K562 (cell line): ENCODE measurements around the gene MPPED1. TPM values are rescaled to one million over a fixed set of nuclear protein-coding genes. Genes with fewer than 3 reads are reported as not detected.

Source experiments
- ATAC-seq: fragments of 200-7000 bp; cut with Tn5 transposase; 3 replicates; pipeline ENCODE4 v1.9.1; 2020; ENCODE audit warnings: moderate library complexity
- BruUV-seq: library from RNA; stranded (reverse); fragments of 400-500 nt; replicated peaks from 2 replicates; lab custom pipeline; 2021; lab: Mats Ljungman, UMichigan
- CTCF ChIA-PET: fragments of 300-600 bp; formaldehyde crosslinking; extraction: SDS; loops from one replicate; lab custom pipeline; 2021; ENCODE audit warnings: low intra/inter-chr PET ratio; lab: Yijun Ruan, JAX
- POLR2A ChIA-PET: fragments of 300-600, 350-650 bp; sonication (Branson Sonifier 250); formaldehyde crosslinking; extraction: SDS; loops from one replicate; lab custom pipeline; 2021; ENCODE audit warnings: antibody characterized with exemption, inconsistent platforms; lab: Yijun Ruan, JAX
- DNase-seq, 4 experiments: peaks; one replicate each; pipeline versions ENCODE4 v3.0.0 to v3.0.0-alpha.2; 2011 to 2018; ENCODE audit warnings: low spot score in 3 of 4, mixed read lengths in 3 of 4; ENCODE audit errors: extremely low read depth in 1 of 4
- FAIRE-seq: peaks from 2 replicates; lab custom pipeline; 2011; peaks lifted over from hg19 to GRCh38; lab: Jason Lieb, UNC
- H2AFZ ChIP-seq: 2 replicates; pipeline ENCODE4 v1.6.0; 2011; ENCODE audit warnings: low read depth, low read length, control low read depth, inconsistent platforms
- H3K27ac ChIP-seq: fragments of 200-600 bp; 3 replicates; pipeline ENCODE4 v1.8.0; 2011; ENCODE audit warnings: low read depth, mild to moderate bottlenecking, control low read depth, inconsistent platforms, low read length, moderate library complexity, mixed read lengths; ENCODE audit errors: extremely low read depth
- H3K27me3 ChIP-seq, 2 experiments: fragments of 300-600 bp in 1 of 2; 2 replicates in 1 of 2; 3 replicates in 1 of 2; pipeline versions ENCODE4 v1.6.0 to v1.8.0; 2011; ENCODE audit warnings: inconsistent platforms in 2 of 2, low read length in 2 of 2, mild to moderate bottlenecking in 1 of 2, mixed read lengths in 1 of 2, moderate library complexity in 1 of 2; ENCODE audit not compliant: control insufficient read depth in 2 of 2, insufficient read depth in 2 of 2
- H3K36me3 ChIP-seq: fragments of 300-600 bp; 3 replicates; pipeline ENCODE4 v1.8.0; 2011; ENCODE audit warnings: mild to moderate bottlenecking, low read length, inconsistent platforms; ENCODE audit not compliant: control insufficient read depth, insufficient read depth
- H3K4me1 ChIP-seq, 2 experiments: fragments of 200-600 bp in 1 of 2; replicated peaks in 1 of 2; 2 replicates in 1 of 2; 3 replicates in 1 of 2; pipeline versions ENCODE4 v1.5.1 to v1.8.0; 2011; ENCODE audit warnings: inconsistent platforms in 2 of 2, low read length in 2 of 2, mild to moderate bottlenecking in 1 of 2, mixed read lengths in 1 of 2, moderate library complexity in 1 of 2; ENCODE audit not compliant: control insufficient read depth in 2 of 2, insufficient read depth in 2 of 2
- H3K4me2 ChIP-seq: 2 replicates; pipeline ENCODE4 v1.6.1; 2011; ENCODE audit warnings: low read length, control low read depth, inconsistent platforms, mixed read lengths; ENCODE audit not compliant: insufficient read depth
- H3K4me3 ChIP-seq: fragments of 200-600 bp; sonication (generic), shearing (Covaris generic); 2 replicates; pipeline ENCODE4 v1.5.1; 2016; ENCODE audit warnings: control low read depth, inconsistent platforms
- H3K79me2 ChIP-seq: fragments of 200-600 bp; 3 replicates; pipeline ENCODE4 v1.8.0; 2011; ENCODE audit warnings: low read length, inconsistent platforms; ENCODE audit not compliant: control insufficient read depth, insufficient read depth
- H3K9ac ChIP-seq, 2 experiments: 2 replicates each; pipeline versions ENCODE4 v1.6.0 to v1.6.1; 2011; ENCODE audit warnings: low read depth in 2 of 2, low read length in 2 of 2, control low read depth in 1 of 2, inconsistent platforms in 1 of 2, mild to moderate bottlenecking in 1 of 2, mixed read lengths in 1 of 2; ENCODE audit not compliant: insufficient read depth in 1 of 2
- H3K9me1 ChIP-seq: one replicate; pipeline ENCODE4 v1.6.0; 2011; ENCODE audit warnings: inconsistent platforms, mild to moderate bottlenecking, low read length, moderate library complexity; ENCODE audit not compliant: control insufficient read depth, insufficient read depth
- H3K9me3 ChIP-seq: replicated peaks from 2 replicates; pipeline ENCODE4 v1.5.1; 2011; ENCODE audit warnings: low read depth, low read length, inconsistent platforms; ENCODE audit not compliant: control insufficient read depth, insufficient read depth
- H4K20me1 ChIP-seq: replicated peaks from 2 replicates; pipeline ENCODE4 v1.6.1; 2011; ENCODE audit warnings: low read length, inconsistent platforms, mixed read lengths; ENCODE audit not compliant: control insufficient read depth, insufficient read depth
- BCLAF1 ChIP-seq, 2 experiments: fragments of 450-650 bp in 1 of 2; IDR thresholded peaks; 2 replicates each; pipeline ENCODE4 v1.6.1; 2011 to 2017; ENCODE audit warnings: low read depth in 2 of 2, antibody characterized with exemption in 1 of 2, borderline replicate concordance in 1 of 2, low read length in 1 of 2, mild to moderate bottlenecking in 1 of 2, mixed read lengths in 1 of 2; ENCODE audit not compliant: control insufficient read depth in 1 of 2
- DDX20 ChIP-seq: fragments of 450-650 bp; IDR thresholded peaks from 2 replicates; pipeline ENCODE4 v1.6.1; 2016; ENCODE audit warnings: missing genetic modification characterization, low read depth, mild to moderate bottlenecking, missing compliant biosample characterization, moderate library complexity
- JUNB ChIP-seq: fragments of 450-650 bp; formaldehyde crosslinking; conservative IDR thresholded peaks from 2 replicates; pipeline ENCODE4 v1.4.0; 2020; ENCODE audit warnings: mild to moderate bottlenecking
- MECOM ChIP-seq: fragments of 250-450 bp; sonication (Bioruptor Pico); IDR thresholded peaks from 2 replicates; pipeline ENCODE4 v1.8.0; 2022; ENCODE audit warnings: inconsistent platforms
- NFATC3 ChIP-seq: fragments of 450-650 bp; IDR thresholded peaks from 2 replicates; pipeline ENCODE4 v1.6.1; 2017; ENCODE audit warnings: mild to moderate bottlenecking
- SIN3B ChIP-seq: fragments of 450-650 bp; IDR thresholded peaks from 2 replicates; pipeline ENCODE4 v1.6.1; 2017; ENCODE audit warnings: low read depth, mild to moderate bottlenecking, moderate library complexity
- SNAPC5 ChIP-seq: fragments of 250-450 bp; sonication (Bioruptor Pico); IDR thresholded peaks from 2 replicates; pipeline ENCODE4 v1.8.0; 2021; ENCODE audit warnings: moderate library complexity, mild to moderate bottlenecking, inconsistent platforms
- SNIP1 ChIP-seq: fragments of 450-650 bp; IDR thresholded peaks from 2 replicates; pipeline ENCODE4 v1.7.1; 2017; ENCODE audit warnings: low read depth, mild to moderate bottlenecking
- TAL1 ChIP-seq: fragments of 450-650 bp; IDR thresholded peaks from 2 replicates; pipeline ENCODE4 v1.6.1; 2016; ENCODE audit warnings: mild to moderate bottlenecking
- TFAM ChIP-seq: fragments of 250-450 bp; sonication (Bioruptor Pico); conservative IDR thresholded peaks from 2 replicates; pipeline ENCODE4 v1.5.0; 2021; ENCODE audit warnings: mild to moderate bottlenecking, moderate library complexity
- ZNF274 ChIP-seq: IDR thresholded peaks from 2 replicates; pipeline ENCODE4 v1.6.1; 2011; ENCODE audit warnings: low read depth, mild to moderate bottlenecking, low read length, moderate library complexity, borderline replicate concordance
- ZNF3 ChIP-seq: fragments of 250-450 bp; sonication (Bioruptor Pico); IDR thresholded peaks from 2 replicates; pipeline ENCODE4 v1.5.0; 2021; ENCODE audit warnings: mild to moderate bottlenecking, moderate library complexity
- ZNF347 ChIP-seq: fragments of 450-650 bp; formaldehyde crosslinking; IDR thresholded peaks from 2 replicates; pipeline ENCODE4 v1.4.0; 2020; ENCODE audit warnings: low read depth, mild to moderate bottlenecking, moderate library complexity
- WGBS: fragments of 100-300 bp; shearing (Covaris generic); methylation state at CpG from one replicate; pipeline ENCODE4 v1.1.6; 2016; ENCODE audit warnings: low coverage, mixed read lengths; ENCODE audit not compliant: insufficient coverage; ENCODE audit errors: missing lambda C conversion rate; 5-methylcytosine and 5-hydroxymethylcytosine counted together
- in situ Hi-C: fragments of 300-500 bp; cut with MboI; formaldehyde crosslinking; loops from 4 replicates; pipeline ENCODE4 v1.15.0; 2018; ENCODE audit warnings: inconsistent platforms, mixed read lengths
- intact Hi-C: fragments of 100-400 bp; cut with micrococcal nuclease; formaldehyde crosslinking; loops from 2 replicates; pipeline ENCODE4 v1.14.2; 2022
- polyA plus RNA-seq, 8 experiments: library from polyadenylated mRNA; depleted of rRNA in 4 of 8; stranded (reverse) in 5 of 8; unstranded in 3 of 8; fragments of >200 nt; fragmentation: Nextera tagmentation in 2 of 8; fragmentation: Illumina TruSeq in 1 of 8; extraction: Ambion mirVana in 2 of 8; extraction: Trizol in 1 of 8; gene quantifications; 2 replicates each; pipeline versions ENCODE4 v1.2.1 to v1.2.3, GENCODE V29; 2011 to 2014; ENCODE audit warnings: inconsistent platforms in 1 of 8, missing spikeins in 1 of 8
- total RNA-seq, 7 experiments: library from RNA; depleted of rRNA in 6 of 7; stranded (reverse); fragments of >200 nt in 6 of 7; fragmentation: Illumina TruSeq in 2 of 7; extraction: Trizol in 2 of 7; gene quantifications; 2 replicates each; pipeline versions ENCODE4 v1.2.1 to v1.2.3, GENCODE V29; 2011 to 2021; ENCODE audit warnings: low replicate concordance in 1 of 7
- TF ChIP-seq, protein P1 (sequence below): sonication (generic); formaldehyde crosslinking; IDR thresholded peaks from 2 replicates; pipeline ENCODE4 v1.8.0; 2022; ENCODE audit warnings: missing genetic modification reagents, mild to moderate bottlenecking, borderline replicate concordance

MPPED1 gene
- total and polyA plus RNA-seq, 9 of the 15 experiments (the other 6 are each of a cell fraction or from before 2014, with no cell fraction given): not detected

- Histone ChIP-seq H3K4me1 (no peaks in the 10 kb centered on the region), H3K9ac (no peak overlapping the region), H4K20me1 (no peaks in the 10 kb centered on the region; the same call in none of the 2 replicates), H3K4me3 (no peak overlapping the region), H3K9me1 (no peaks in the 10 kb centered on the region), H3K79me2 (no peaks in the 10 kb centered on the region), H3K9me3 (no peaks in the 10 kb centered on the region), H3K27me3 (peaks cover 2 to 63% of the 10 kb centered on the region in 2 experiments; a peak in 4 of 5 replicates), H2AFZ (no peak overlapping the region), H3K36me3 (no peaks in the 10 kb centered on the region), H3K27ac (no peak overlapping the region), H3K4me2 (no peak overlapping the region)
- FAIRE-seq (no peak), ATAC-seq (no peak), DNase-seq (no peak)
- intact Hi-C loops: no loop called here
- in situ Hi-C loops: no loop called here
- 6% methylated on average over 6 of the region's 7 CpGs for WGBS
- TF ChIP-seq SIN3B: no peak
- no peak for TF ChIP-seq BCLAF1 (IDR thresholded peaks at IDR 0.05; ENCODE audit: borderline replicate concordance in 1 of 2, control insufficient read depth in 1 of 2, low read depth in 2 of 2, low read length in 1 of 2)
- TF ChIP-seq, protein P1, sequence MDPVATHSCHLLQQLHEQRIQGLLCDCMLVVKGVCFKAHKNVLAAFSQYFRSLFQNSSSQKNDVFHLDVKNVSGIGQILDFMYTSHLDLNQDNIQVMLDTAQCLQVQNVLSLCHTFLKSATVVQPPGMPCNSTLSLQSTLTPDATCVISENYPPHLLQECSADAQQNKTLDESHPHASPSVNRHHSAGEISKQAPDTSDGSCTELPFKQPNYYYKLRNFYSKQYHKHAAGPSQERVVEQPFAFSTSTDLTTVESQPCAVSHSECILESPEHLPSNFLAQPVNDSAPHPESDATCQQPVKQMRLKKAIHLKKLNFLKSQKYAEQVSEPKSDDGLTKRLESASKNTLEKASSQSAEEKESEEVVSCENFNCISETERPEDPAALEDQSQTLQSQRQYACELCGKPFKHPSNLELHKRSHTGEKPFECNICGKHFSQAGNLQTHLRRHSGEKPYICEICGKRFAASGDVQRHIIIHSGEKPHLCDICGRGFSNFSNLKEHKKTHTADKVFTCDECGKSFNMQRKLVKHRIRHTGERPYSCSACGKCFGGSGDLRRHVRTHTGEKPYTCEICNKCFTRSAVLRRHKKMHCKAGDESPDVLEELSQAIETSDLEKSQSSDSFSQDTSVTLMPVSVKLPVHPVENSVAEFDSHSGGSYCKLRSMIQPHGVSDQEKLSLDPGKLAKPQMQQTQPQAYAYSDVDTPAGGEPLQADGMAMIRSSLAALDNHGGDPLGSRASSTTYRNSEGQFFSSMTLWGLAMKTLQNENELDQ (CRISPR knock-in tag): no peak
- no peak for TF ChIP-seq TAL1
- TF ChIP-seq ZNF3 (CRISPR knock-in tag): no peak
- TF ChIP-seq TFAM (CRISPR knock-in tag): no peak
- no peak for TF ChIP-seq ZNF347 (CRISPR knock-in tag)
- no peak for TF ChIP-seq SNAPC5
- no peak for TF ChIP-seq ZNF274
- TF ChIP-seq DDX20: no peak
- no peak for TF ChIP-seq MECOM
- no peak for TF ChIP-seq NFATC3
- TF ChIP-seq SNIP1: no peak
- TF ChIP-seq JUNB: no peak
- ChIA-PET CTCF (no interaction called here), POLR2A (interaction anchor here (0.7 kb wide), 1 partner anchor 19 kb away, joined by 5 read pairs; no protein-coding TSS in a partner anchor)
- no TSS peak for BruUV-seq
Observed at GRCh38 chr22:43424201-43424600, 12.4 kb downstream of the MPPED1 start.
